AG08396 (cell line): ENCODE measurements around the gene LRP5.
"Not testable (repeated sequence)": the region's sequence is repeated elsewhere in the genome, so short reads cannot be mapped to it uniquely, and the experiment has no call there.

Source experiments
- DNase-seq: peaks from one replicate; pipeline ENCODE4 v3.0.0; 2012; ENCODE audit warnings: low spot score, mixed read lengths

The LRP5 gene

GRCh38 chr11:68469122-68469521 lies 156.7 kb downstream of the LRP5 start:
- no peak for DNase-seq

GRCh38 chr11:68469642-68470041 lies 157.3 kb downstream of the LRP5 start:
- DNase-seq: no peak

- DNase-seq: no peak
Observed at GRCh38 chr11:68470304-68470811, 158.0 kb downstream of the LRP5 start.

- DNase-seq: no peak
Observed at GRCh38 chr11:68471360-68472340, 159.3 kb downstream of the LRP5 start.

- DNase-seq: no peak
Observed at GRCh38 chr11:68472778-68473177, 160.4 kb downstream of the LRP5 start.

GRCh38 chr11:68473693-68474092 lies 161.3 kb downstream of the LRP5 start:
- no peak for DNase-seq

GRCh38 chr11:68475626-68476025 lies 163.2 kb downstream of the LRP5 start:
- not testable (repeated sequence) for DNase-seq

- no peak for DNase-seq
Observed at GRCh38 chr11:68479390-68479789, 167.0 kb downstream of the LRP5 start.

GRCh38 chr11:68480193-68480592 lies 167.8 kb downstream of the LRP5 start:
- DNase-seq: no peak

- no peak for DNase-seq
Observed at GRCh38 chr11:68480852-68481510, 168.6 kb downstream of the LRP5 start.

GRCh38 chr11:68481579-68482240 lies 169.3 kb downstream of the LRP5 start:
- DNase-seq: no peak

- no peak for DNase-seq
Observed at GRCh38 chr11:68488623-68489022, 176.2 kb downstream of the LRP5 start.

- no peak for DNase-seq
Observed at GRCh38 chr11:68495220-68495729, 182.9 kb downstream of the LRP5 start.

- DNase-seq: no peak
Observed at GRCh38 chr11:68495872-68496271, 183.5 kb downstream of the LRP5 start.

GRCh38 chr11:68497761-68498160 lies 185.4 kb downstream of the LRP5 start:
- no peak for DNase-seq

GRCh38 chr11:68498321-68498720 lies 185.9 kb downstream of the LRP5 start:
- DNase-seq: no peak
